ENCODE data around the gene PEAK3.

The PEAK3 gene

DNA sequence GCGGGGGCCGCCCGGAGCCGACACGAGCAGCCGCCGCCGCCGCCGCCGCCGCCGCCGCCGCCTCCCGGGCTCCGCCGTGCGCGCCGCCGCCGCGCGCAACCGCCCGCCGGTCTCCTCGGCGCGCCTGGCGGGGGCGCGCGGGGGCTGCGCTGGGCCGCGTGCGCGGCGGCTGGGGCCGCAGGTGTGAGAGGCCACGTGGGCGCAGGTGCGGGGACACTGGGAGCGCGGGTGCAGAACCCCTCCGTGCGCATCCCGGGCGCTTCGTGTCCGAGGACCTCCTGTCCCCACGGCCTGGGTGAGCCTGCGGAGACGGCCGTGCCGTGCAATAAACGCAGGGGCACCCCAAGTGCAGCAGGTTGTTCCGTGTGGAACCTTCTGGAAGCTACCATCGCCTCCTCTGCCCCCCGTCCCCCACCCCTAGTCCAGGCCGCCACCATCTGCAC is 26.2 kb upstream of the PEAK3 start, which contains the start of gene LINGO3:
Gene LINGO3 (minus strand): TSS at position 41 of the 443 bp plus-strand sequence. CDS start 16,378 bp downstream, outside the sequence.
- Histone ChIP-seq H3K9me3 (ENCODE audit: low read length) (no peaks in the 10 kb centered on the region), H3K27me3 (ENCODE audit: insufficient read depth, low read length) (peaks cover 43% of the 10 kb centered on the region), H3K4me3 (ENCODE audit: low read length) (no peak within 1 kb of the TSS)

DNA sequence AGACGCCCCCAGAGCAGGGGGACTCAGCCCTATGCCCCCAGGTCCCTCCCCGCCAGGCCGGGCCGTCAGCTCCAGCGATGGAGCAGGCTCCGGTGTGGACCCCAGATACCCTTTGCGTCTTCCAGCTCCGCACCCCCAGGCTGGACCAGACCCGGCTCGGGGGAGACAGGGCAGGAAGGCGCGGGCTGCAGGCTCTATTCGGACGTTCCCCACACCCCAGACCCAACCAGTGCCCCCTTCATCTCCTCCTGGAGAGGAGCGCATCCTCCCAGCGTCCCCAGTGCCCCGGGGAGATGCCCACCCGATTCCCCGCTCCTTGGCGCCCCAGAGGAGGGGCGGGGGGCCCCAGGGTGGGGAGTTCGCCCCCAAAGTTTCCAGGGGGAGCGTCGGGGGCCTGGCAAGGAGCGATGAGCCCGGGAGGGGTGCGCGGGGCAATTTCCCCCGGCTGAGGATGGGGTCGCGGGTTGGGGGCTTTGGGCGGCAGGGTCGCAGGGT is 25.6 kb upstream of the PEAK3 start:
- Histone ChIP-seq H3K4me3 (ENCODE audit: low read length) (no peak overlapping the region), H3K4me1 (ENCODE audit: insufficient read depth, low read length) (peaks cover 7% of the 10 kb centered on the region), H2AFZ (ENCODE audit: low read depth, low read length) (no peak overlapping the region), H3K27me3 (ENCODE audit: insufficient read depth, low read length) (peaks cover 43% of the 10 kb centered on the region), H3K9me3 (ENCODE audit: low read length) (no peaks in the 10 kb centered on the region), H3K36me3 (ENCODE audit: insufficient read depth, low read length) (no peaks in the 10 kb centered on the region)

More for the DNA sequence above, 26.2 kb upstream of the PEAK3 start, which contains the start of gene LINGO3:
- H2AFZ ChIP-seq (ENCODE audit: low read depth, low read length), result no peak within 1 kb of the TSS
- no peaks in the 10 kb centered on the region for H3K36me3 ChIP-seq (ENCODE audit: insufficient read depth, low read length)
- peaks cover 2% of the 10 kb centered on the region for H3K4me1 ChIP-seq (ENCODE audit: insufficient read depth, low read length)

DNA sequence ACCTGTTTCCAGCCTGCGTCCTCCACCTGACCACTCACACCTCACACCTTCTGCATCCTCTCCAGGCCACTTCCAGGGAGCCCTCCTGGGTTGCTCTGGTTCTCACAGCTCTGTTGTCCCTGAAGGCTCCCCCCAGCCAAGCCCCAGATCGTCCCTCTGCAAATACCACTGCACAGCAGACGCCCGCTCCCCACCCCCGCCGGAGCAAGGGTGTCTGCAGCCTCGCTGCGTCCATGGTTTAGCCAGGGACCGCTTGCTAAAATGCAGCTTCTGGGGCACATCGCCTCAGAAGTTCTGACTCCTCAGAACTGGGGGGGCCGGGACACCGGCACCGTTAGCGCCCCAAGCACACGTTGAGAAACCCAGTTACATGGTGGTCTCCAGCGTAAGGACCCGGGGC is 25.0 kb upstream of the PEAK3 start:
- Histone ChIP-seq H3K27me3 (ENCODE audit: insufficient read depth, low read length) (peaks cover 43% of the 10 kb centered on the region), H3K9me3 (ENCODE audit: low read length) (no peaks in the 10 kb centered on the region), H3K36me3 (ENCODE audit: insufficient read depth, low read length) (no peaks in the 10 kb centered on the region), H3K4me1 (ENCODE audit: insufficient read depth, low read length) (peaks cover 13% of the 10 kb centered on the region), H3K4me3 (ENCODE audit: low read length) (no peak overlapping the region), H2AFZ (ENCODE audit: low read depth, low read length) (no peak overlapping the region)

DNA sequence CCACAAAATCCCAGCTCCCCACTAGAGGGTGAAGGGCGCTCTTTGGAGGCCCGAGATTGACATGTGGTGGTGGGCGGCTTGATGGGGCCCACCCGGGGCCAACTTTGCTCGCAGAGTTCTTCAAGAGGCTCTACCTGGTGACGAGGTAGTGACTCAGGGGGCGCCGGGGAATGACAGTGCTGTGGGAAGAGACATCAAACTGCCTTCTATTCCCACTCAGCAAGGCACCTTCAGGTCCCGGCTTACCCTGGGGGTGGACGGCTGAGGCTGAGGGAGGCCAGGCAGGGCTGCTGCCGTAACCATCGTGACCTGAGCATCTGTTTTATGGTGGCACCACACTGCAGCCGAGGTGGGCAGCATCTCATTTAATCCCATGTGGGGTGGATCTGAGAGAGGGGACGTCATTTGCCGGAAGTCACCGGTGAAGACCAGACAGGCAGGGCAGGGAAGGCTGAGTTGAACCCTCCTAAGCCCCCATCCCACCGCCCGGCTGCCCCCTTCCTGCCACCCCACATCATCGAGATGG is 24.4 kb upstream of the PEAK3 start:
- no peaks in the 10 kb centered on the region for H3K36me3 ChIP-seq (ENCODE audit: insufficient read depth, low read length)
- peaks cover 43% of the 10 kb centered on the region for H3K27me3 ChIP-seq (ENCODE audit: insufficient read depth, low read length)
- peaks cover 14% of the 10 kb centered on the region for H3K4me1 ChIP-seq (ENCODE audit: insufficient read depth, low read length)
- H3K9me3 ChIP-seq (ENCODE audit: low read length), result no peaks in the 10 kb centered on the region
- no peak overlapping the region for H3K4me3 ChIP-seq (ENCODE audit: low read length)
- no peak overlapping the region for H2AFZ ChIP-seq (ENCODE audit: low read depth, low read length)

DNA sequence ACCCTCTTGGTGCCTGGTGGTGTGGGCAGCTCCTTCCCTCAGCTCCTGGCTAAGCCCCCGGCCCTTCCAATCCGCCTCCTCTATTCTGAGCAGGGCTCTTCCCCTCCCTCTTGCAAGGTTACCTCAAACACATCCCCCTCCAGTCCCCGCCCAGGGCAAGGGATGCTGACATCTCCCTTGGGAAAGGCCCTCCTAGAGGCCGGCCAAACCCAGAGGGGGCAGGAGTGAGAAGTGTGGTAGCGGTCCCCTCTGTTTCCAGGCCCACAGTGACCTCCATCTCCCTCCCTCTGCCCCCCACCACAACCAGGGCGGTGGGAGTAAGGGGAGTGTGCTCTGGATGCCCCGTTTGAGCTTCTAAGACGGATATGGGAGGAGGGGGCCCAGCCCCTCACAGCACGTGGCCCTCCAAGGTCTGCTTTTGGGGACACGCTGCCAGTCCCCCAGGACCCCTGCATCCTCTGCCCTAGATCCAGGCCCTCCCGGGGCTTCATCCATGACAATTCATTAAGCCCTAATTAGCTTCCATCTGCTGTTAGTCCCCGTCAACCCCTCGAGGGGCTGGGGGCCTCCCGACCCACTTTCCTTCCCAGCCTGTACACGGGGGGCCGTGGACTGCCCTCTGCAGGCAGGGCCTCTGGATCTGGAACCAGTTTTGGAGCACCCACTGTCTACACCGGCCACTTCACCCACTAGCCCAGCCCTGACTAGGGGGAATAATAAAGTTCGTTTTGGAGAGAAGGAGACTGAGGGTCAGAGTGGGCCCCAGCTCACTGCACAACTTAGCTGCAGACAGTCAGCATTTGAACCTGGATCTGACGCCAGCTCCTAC is 23.7 kb upstream of the PEAK3 start:
- Histone ChIP-seq H3K4me1 (ENCODE audit: insufficient read depth, low read length) (peaks cover 14% of the 10 kb centered on the region), H3K9me3 (ENCODE audit: low read length) (no peaks in the 10 kb centered on the region), H3K4me3 (ENCODE audit: low read length) (no peak overlapping the region), H3K27me3 (ENCODE audit: insufficient read depth, low read length) (peaks cover 43% of the 10 kb centered on the region), H2AFZ (ENCODE audit: low read depth, low read length) (no peak overlapping the region), H3K36me3 (ENCODE audit: insufficient read depth, low read length) (no peaks in the 10 kb centered on the region)

DNA sequence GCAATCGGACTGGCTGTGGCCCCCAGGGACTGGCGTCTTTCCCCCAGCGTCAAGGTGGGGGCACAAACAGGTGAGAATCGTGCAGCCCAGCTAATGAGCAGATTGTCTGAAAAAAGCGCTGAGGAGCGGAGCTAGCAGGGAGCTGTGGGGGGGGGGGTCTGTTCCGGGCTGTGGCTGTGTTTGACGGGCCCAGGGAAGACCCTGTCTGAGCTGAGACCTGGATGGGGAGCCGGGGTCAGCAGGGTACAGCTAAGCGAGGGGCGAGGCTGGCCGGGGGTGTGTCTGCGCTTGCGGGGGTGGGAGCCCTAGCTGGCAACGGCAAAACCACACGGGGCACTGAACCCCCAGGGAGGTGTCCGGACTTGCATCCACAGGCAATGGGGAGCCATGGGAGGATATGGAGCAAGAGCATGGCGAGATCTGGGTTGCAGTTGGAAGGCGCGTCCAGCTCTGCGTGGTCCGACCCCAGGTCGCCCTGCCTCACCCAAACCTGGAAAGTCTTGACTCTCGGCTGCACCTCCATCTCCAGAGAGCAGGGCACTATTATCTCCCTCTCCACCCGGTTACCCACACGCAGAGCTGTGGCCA is 21.3 kb upstream of the PEAK3 start:
- H3K4me3 ChIP-seq (ENCODE audit: low read length), result no peak overlapping the region
- H3K36me3 ChIP-seq (ENCODE audit: insufficient read depth, low read length), result no peaks in the 10 kb centered on the region
- peaks cover 27% of the 10 kb centered on the region for H3K27me3 ChIP-seq (ENCODE audit: insufficient read depth, low read length)
- peaks cover 14% of the 10 kb centered on the region for H3K4me1 ChIP-seq (ENCODE audit: insufficient read depth, low read length)
- H2AFZ ChIP-seq (ENCODE audit: low read depth, low read length), result no peak overlapping the region
- no peaks in the 10 kb centered on the region for H3K9me3 ChIP-seq (ENCODE audit: low read length)

DNA sequence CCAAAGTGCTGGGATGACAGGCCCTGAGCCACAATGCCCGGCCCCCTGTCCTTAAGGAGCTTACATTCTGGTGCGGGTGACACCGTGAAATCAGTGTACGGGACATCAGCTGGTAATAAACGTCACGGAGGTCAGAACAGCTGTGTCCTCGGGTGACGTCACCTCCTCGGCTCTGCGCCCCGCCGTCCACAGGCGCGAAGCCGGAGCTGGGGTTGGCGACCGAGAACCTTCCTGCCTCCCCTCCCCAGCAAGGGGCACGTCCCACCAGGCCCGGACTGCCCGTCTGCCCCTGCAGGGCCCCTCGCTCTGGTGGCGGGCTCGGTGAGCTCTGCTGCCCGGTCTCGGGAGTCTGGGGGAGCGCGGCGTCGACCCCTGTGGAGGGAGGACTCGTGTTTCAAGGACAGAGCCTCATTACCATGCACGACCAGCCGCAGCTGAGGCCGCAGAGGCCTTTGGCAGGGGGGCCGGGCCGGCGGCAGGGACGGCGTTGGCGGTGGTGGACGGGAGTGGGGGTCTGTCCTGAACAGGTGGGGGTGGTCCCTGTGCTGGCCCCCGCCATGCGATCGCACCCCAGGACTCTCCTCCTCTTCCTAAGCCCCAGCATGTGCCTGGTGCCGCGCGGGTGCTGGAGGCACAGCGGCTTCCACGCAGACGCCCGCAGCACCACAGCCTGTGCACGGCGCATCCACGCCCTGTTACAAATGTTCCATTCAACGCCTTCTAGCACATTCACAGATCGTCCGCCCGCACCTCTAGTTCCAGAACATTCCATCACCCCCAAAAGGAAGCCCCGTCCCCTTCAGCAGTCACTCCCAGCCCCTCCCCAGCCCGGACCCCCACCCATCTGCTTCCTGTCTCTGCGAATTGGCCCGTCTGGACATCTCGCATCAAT is 20.6 kb upstream of the PEAK3 start:
- Histone ChIP-seq H3K4me1 (ENCODE audit: insufficient read depth, low read length) (peaks cover 14% of the 10 kb centered on the region), H3K9me3 (ENCODE audit: low read length) (no peaks in the 10 kb centered on the region), H3K4me3 (ENCODE audit: low read length) (peak overlapping the region; percentile 18)

DNA sequence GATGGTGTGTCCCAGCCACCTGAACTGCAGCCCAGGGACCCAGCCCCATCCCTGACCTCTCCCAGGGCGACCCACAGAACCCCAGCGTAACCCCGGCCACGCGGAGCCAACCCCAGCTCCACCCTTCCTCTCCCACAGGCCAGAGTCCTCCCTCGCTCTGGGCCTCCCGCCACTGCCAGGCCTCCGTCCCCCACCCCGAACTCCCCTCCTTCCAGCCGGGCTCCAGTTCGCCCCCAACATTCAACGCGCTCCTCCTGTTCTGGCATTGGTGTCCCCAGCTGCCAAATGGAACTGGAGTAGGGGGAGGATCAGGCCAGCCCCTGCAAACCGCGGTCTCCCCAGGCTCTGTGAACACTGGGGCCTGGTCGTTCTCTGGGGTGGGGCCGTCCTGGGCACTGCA is 18.6 kb upstream of the PEAK3 start:
- H3K4me3 ChIP-seq (ENCODE audit: low read length), result no peak overlapping the region
- H2AFZ ChIP-seq (ENCODE audit: low read depth, low read length), result no peak overlapping the region

More for the DNA sequence above, 20.6 kb upstream of the PEAK3 start:
- Histone ChIP-seq H3K27me3 (ENCODE audit: insufficient read depth, low read length) (peaks cover 22% of the 10 kb centered on the region), H2AFZ (ENCODE audit: low read depth, low read length) (peak overlapping the region; percentile 14), H3K36me3 (ENCODE audit: insufficient read depth, low read length) (no peaks in the 10 kb centered on the region)

DNA sequence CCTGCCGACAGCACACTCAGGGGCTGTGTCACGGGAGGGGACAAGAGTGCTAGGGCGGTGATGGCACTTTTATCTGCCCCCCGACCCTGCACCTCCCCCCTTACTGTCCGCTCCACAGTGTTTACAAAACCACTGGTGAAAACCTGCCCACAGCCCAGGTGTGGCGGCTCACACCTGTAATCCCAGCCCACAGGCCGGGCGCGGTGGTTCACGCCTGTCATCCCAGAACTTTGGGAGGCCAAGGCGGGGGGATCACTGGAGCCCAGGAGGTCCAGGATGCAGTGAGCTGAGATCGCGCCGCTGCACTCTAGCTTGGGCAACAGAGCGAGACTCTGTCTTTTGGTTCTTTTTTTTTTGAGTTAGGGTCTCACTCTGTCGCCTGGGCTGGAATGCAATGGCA is 14.2 kb upstream of the PEAK3 start:
- Histone ChIP-seq H3K4me3 (ENCODE audit: low read length) (no peak overlapping the region), H3K27me3 (ENCODE audit: insufficient read depth, low read length) (peaks cover 15% of the 10 kb centered on the region), H3K4me1 (ENCODE audit: insufficient read depth, low read length) (peaks cover 4% of the 10 kb centered on the region)

More for the DNA sequence above, 18.6 kb upstream of the PEAK3 start:
- Histone ChIP-seq H3K36me3 (ENCODE audit: insufficient read depth, low read length) (no peaks in the 10 kb centered on the region), H3K9me3 (ENCODE audit: low read length) (no peaks in the 10 kb centered on the region), H3K4me1 (ENCODE audit: insufficient read depth, low read length) (peaks cover 14% of the 10 kb centered on the region), H3K27me3 (ENCODE audit: insufficient read depth, low read length) (peaks cover 7% of the 10 kb centered on the region)

DNA sequence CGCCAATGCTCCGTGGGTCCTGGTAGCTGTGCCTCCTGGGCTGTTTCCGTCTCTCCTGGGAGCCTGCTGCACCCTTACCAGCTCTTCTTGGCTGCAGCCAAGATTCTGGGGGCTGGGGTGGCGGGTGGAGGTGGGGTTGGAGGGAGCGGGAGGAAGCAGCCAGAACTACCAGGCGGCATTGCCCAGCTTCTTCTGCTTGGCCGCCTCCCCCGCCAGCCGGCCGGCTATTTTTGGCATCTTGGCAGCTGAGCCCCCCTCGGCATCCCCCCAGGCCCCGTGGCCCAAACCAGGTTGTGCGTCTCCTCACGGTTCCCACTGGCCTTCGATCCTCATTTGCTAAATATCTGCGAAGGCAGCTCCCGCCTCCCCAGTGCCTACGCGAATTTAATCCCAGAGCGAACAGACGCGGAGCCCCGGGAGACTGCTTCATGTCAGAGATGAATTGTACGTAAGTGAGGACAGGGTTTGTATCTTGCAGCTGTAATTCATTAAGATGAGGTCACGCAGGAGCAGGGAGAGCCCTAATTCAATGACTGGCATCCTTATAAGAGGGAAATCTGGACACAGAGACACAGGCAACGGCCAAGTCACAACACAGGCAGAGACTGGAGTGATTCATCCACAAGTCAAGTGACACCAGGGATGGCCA is 12.8 kb upstream of the PEAK3 start:
- Histone ChIP-seq H3K9me3 (ENCODE audit: low read length) (peaks cover 7% of the 10 kb centered on the region), H3K36me3 (ENCODE audit: insufficient read depth, low read length) (no peaks in the 10 kb centered on the region), H3K4me3 (ENCODE audit: low read length) (no peak overlapping the region), H2AFZ (ENCODE audit: low read depth, low read length) (no peak overlapping the region), H3K27me3 (ENCODE audit: insufficient read depth, low read length) (peaks cover 23% of the 10 kb centered on the region), H3K4me1 (ENCODE audit: insufficient read depth, low read length) (peaks cover 4% of the 10 kb centered on the region)

More for the DNA sequence above, 14.2 kb upstream of the PEAK3 start:
- Histone ChIP-seq H3K9me3 (ENCODE audit: low read length) (peaks cover 2% of the 10 kb centered on the region), H3K36me3 (ENCODE audit: insufficient read depth, low read length) (no peaks in the 10 kb centered on the region), H2AFZ (ENCODE audit: low read depth, low read length) (no peak overlapping the region)

DNA sequence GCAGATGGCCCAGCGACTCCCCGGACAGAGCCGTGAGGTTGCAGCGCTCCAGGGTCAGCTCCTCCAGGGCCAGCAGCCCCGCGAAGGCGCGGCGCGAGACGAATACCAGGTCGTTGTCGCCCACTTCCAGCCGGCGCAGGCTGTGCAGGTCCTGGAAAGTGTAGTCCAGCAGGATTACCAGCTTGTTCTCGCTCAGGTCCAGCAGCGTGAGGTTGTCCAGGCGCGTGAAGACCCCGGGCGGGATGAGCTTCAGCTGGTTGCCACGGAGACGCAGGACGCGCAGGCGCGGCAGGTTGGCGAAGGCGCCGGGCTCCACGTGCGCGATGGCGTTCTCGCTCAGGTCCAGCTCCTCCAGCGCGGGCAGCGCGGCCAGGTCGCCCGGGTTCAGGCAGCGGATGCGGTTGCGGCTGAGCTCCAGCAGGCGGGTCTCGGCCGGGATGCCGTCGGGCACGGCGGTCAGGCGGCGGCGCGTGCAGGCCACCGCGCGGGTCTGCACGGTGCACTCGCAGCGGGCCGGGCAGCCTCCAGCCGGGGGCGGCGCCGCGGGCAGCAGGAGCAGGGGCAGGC is 9.3 kb upstream of the PEAK3 start:
- peaks cover 40% of the 10 kb centered on the region for H3K27me3 ChIP-seq (ENCODE audit: insufficient read depth, low read length)
- peaks cover 7% of the 10 kb centered on the region for H3K9me3 ChIP-seq (ENCODE audit: low read length)
- peaks cover 4% of the 10 kb centered on the region for H3K4me1 ChIP-seq (ENCODE audit: insufficient read depth, low read length)
- no peaks in the 10 kb centered on the region for H3K36me3 ChIP-seq (ENCODE audit: insufficient read depth, low read length)
- H3K4me3 ChIP-seq (ENCODE audit: low read length), result no peak overlapping the region
- H2AFZ ChIP-seq (ENCODE audit: low read depth, low read length), result no peak overlapping the region
